GM18861 (cell line): Measurements from ENCODE around the gene PIAS1.

Experiments
- ATAC-seq: cut with Tn5 transposase; IDR thresholded peaks from one replicate; pipeline ENCODE4 v1.9.1; 2021; ENCODE audit not compliant: unreplicated experiment

The PIAS1 gene

GRCh38 chr15:68175526-68175925, 121.4 kb downstream of the PIAS1 start:
- no peak for ATAC-seq

GRCh38 chr15:68176601-68177000, 122.5 kb downstream of the PIAS1 start:
- no peak for ATAC-seq

- ATAC-seq = no peak
Measured at GRCh38 chr15:68177742-68178141, 123.6 kb downstream of the PIAS1 start.

GRCh38 chr15:68183616-68184315, 129.7 kb downstream of the PIAS1 start:
- no peak for ATAC-seq

- ATAC-seq = no peak
Measured at GRCh38 chr15:68184616-68185480, 130.7 kb downstream of the PIAS1 start.

- ATAC-seq = no peak
Measured at GRCh38 chr15:68186671-68187397, 132.7 kb downstream of the PIAS1 start.

- no peak for ATAC-seq
Measured at GRCh38 chr15:68187559-68187958, 133.4 kb downstream of the PIAS1 start.

- ATAC-seq = no peak
Measured at GRCh38 chr15:68188647-68189046, 134.5 kb downstream of the PIAS1 start.

GRCh38 chr15:68190048-68190447, 135.9 kb downstream of the PIAS1 start:
- no peak for ATAC-seq

GRCh38 chr15:68191555-68191954, 137.4 kb downstream of the PIAS1 start:
- ATAC-seq = no peak

GRCh38 chr15:68192117-68192516, 138.0 kb downstream of the PIAS1 start:
- ATAC-seq = no peak

GRCh38 chr15:68192804-68193486, 138.8 kb downstream of the PIAS1 start:
- ATAC-seq = no peak

- no peak for ATAC-seq
Measured at GRCh38 chr15:68195336-68196112, 141.4 kb downstream of the PIAS1 start.

- no peak for ATAC-seq
Measured at GRCh38 chr15:68196445-68197169, 142.5 kb downstream of the PIAS1 start.

- ATAC-seq = no peak
Measured at GRCh38 chr15:68197170-68197492, 143.0 kb downstream of the PIAS1 start.

- ATAC-seq = no peak
Measured at GRCh38 chr15:68197661-68198437, 143.7 kb downstream of the PIAS1 start.

GRCh38 chr15:68199340-68199739, 145.2 kb downstream of the PIAS1 start:
- ATAC-seq = no peak

GRCh38 chr15:68200016-68200861, 146.1 kb downstream of the PIAS1 start:
- ATAC-seq = no peak
